Measurements from ENCODE around the gene BEST2.
A peak's percentile ranks its signal among the peaks of the same experiment; 100 is the strongest.

BEST2 gene

GRCh38 chr19:12731337-12731736 lies 20.3 kb upstream of the BEST2 start:
- no peak for DNase-seq

GRCh38 chr19:12733369-12734214 lies 18.0 kb upstream of the BEST2 start:
- no peak for DNase-seq

DNA sequence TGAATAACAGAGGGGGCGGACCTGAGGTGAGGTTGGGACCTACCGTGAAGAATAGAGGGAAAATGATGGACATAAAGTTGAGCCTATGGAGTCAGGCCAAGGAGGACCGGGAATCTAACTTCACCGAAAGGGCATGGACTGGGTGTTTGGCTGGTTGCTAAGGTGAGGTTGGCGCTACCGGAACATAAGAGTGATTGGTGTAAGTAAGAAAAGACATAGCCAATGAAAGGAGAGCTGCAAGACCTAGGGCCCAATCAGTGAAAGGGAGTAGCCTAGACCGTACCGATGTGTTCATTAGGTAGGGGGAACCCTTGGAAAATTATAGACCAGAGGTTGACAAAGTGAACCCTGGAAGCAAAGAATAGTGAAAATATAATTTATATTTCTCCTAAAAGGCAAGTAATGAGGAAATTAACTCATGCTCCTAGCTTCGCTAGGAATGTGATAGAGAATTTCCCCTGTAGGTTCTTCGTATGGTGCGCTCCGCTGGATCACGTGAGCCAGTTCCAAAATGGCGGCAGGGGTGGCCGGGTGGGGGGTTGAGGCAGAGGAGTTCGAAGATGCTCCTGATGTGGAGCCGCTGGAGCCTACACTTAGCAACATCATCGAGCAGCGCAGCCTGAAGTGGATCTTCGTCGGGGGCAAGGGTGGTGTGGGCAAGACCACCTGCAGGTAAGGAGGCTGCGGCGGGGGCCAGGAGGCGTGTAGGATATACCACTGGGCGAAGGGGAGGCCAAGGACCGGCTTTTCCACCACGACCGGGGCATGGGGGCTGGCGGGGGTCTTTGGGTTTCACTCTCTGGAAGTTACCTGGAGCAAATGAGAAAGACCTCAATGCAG lies 14.4 kb upstream of the BEST2 start, which contains the start of gene GET3:
Gene GET3, plus strand, starts transcription at position 503 of the 840 bp plus-strand sequence. Its CDS starts 9 bp downstream, at position 512.
- DNase-seq, result peak; percentile 99

- DNase-seq, result no peak
Observed at GRCh38 chr19:12737835-12738351, 13.7 kb upstream of the BEST2 start.

GRCh38 chr19:12745166-12745897 lies 6.3 kb upstream of the BEST2 start:
- no peak for DNase-seq

DNA sequence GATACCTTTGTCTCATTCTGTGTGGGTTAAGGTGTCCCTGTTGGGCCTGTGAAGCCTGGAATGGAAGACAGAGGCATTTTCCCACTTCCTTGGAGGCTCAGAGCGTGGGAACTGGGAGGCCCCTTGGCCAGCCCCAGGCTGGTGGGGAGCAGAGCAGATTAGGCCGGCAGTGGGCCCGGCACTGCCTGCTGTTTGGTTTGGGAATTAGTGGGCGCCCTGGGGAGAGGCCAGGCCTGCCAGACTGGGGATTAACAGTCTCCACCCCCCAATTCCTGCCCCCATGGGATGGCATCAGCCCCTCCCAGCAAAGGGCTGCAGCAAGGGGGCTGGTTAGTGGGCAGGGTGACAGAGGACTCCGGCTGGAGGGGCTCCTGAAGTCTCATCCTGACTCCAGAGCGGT lies 3.1 kb upstream of the BEST2 start:
- no peak for DNase-seq

GRCh38 chr19:12749938-12750521 lies 1.6 kb upstream of the BEST2 start:
- DNase-seq, result no peak

DNA sequence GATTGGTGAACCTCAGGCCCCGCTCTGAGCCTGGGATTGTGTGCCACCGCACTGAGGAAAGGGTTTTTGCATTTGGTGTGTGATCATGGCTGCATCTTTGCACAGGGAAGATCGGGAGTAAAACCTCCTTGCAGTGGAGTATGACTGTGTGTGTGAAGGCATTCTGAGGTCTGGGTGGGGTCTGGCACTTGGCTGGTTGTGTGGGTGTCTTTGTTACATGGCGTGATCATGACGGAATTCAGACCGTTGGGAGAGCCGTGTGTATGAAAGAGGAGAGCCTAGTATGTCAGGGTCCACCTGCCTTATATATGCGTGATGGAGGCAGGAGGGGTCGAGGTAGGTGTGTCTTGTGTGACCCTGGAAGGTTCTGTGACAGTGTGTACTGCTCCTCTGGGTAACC lies 740 bp upstream of the BEST2 start:
- no peak for DNase-seq

GRCh38 chr19:12752056-12752781 lies 628 bp downstream of the BEST2 start:
- DNase-seq, result no peak

DNA sequence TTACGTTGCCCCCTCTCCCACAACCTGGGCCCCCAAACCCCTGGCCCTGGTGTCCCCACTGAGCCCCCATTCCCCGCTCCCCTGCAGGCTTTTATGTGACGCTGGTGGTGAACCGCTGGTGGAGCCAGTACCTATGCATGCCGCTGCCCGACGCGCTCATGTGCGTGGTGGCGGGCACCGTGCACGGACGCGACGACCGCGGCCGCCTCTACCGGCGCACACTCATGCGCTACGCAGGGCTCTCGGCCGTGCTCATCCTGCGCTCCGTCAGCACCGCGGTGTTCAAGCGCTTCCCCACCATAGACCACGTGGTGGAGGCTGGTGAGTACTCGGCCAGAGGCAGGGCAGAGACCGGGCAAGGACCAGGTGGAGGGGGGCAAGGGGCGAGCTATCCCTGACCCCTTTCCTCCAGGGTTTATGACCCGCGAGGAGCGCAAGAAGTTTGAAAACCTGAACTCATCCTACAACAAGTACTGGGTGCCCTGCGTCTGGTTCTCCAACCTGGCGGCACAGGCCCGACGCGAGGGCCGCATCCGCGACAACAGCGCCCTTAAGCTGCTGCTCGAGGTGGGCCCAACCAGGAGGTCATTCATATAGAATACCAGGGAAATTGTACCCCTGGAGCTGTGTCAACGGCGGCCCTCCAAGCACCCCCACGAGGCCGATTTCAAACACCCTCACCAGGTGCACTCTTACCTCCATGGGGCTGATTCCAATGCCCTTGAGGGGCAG lies 3.0 kb downstream of the BEST2 start:
- no peak for DNase-seq

DNA sequence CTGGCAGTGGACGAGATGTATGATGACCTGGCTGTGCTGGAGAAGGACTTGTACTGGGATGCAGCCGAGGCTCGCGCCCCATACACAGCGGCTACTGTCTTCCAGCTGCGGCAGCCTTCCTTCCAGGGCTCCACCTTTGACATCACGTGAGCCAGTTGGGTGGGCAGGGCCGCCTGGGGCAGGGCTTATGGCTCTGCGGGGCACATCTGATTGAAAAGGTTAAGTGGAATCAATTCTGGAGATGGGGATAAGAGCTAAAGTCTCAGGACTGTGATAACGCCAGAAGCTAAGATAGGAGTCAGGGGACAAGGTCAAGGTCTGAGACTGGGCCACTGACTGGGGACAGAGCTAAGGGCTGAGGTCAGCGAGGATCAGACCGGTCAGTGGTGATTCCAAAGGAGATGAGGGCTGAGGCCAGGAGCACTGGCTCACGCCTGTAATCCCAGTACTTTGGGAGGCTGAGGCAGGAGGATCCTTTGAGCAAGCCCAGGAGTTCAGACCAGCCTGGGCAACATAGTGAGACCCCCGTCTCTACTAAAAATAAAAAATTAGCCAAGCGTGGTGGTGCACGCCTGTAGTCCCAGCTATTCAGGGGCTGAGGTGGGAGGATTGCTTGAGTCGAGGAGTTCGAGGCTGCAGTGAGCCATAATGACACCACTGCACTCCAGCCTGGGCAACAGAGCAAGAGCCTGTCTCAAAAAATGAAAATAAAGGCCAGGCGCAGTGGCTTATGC lies 4.7 kb downstream of the BEST2 start:
- DNase-seq, result no peak

- peak; percentile 53 for DNase-seq
Observed at GRCh38 chr19:12757544-12758274, 6.1 kb downstream of the BEST2 start.

GRCh38 chr19:12759686-12760085 lies 8.1 kb downstream of the BEST2 start:
- no peak for DNase-seq

DNA sequence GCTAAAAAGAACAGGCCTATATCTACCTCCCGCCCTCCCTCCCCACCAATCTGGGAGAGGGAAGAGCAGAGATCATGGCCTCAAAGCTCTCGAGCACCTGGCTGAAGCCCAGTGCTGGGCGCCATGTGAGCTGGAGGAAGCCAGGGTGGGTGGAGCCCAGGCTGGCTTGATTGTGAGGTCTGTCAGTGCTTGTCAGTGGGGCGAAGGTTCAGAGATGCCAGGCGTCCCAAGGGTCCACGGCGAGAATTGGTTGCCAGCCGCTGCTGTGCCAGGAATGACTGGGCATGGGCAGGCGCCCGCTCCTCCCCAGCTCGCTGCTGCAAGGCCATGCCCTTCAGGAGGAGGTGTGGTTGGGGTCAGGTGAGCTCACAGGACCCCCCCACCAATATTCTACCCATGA lies 11.5 kb downstream of the BEST2 start:
- no peak for DNase-seq

DNA sequence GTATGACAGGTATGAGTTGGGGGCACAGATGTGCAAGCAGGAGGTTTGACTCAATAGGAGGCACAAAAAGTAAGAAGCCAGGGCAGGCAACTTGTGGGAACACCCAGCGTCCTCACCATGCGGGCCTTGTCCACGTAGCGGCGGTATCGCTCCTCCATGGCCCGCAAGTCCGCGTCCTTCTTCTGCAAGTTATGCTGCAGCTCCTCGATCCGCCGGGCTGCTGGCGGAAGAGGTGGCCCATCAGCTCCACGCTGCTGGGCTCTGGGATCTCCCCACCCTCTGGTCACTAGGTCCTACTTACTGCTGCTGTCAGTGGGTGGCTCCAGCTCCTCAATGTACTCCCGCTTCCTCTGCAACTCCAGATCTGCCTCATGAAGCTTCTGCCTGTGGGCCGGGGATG lies 13.1 kb downstream of the BEST2 start:
- DNase-seq, result no peak

DNA sequence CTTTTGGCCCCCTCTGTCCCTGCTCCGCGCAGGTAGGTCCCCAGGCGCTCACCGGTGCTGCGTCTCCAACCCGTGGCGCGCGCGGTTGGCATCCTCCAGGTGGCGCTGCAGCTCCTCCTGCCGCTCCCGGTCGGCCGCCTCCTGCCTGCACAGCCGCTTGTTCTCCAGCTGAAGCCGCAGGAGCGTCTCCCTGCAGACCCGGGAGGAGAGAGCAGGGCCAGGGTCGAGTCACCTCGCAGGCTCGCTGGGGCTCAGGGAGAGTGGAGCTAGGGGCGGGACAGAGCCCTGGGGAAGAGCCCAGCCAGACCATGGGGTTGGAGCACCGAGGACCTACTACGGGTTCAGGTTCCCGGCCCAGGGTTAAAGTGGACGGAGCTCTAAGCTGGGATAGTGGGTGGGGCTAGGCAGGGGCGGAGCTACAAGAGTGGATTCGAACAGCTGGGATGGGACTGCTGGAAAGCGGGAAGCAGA lies 14.5 kb downstream of the BEST2 start:
- no peak for DNase-seq

DNA sequence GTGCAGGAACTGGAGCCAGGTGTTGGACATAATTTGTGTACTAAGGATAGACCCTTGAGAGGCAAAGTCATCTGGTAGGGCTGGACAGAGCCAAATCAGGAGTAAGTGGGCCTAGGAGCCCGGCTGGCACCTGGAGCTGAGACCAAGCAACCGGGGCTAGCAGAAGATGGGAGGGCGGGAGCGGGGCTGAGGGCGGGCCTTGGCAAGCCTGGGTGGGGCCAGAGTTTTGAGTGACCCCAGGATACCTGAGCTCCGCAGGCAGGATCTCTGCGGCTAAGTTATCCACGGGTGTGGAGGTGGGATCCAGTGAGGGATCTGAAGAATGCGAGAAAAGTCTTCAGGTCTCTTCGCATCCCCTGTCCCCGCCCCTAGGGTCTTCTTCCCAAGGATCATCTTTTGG lies 15.6 kb downstream of the BEST2 start:
- DNase-seq, result no peak

- no peak for DNase-seq
Observed at GRCh38 chr19:12767666-12768065, 16.1 kb downstream of the BEST2 start.

- peak; percentile 52 for DNase-seq
Observed at GRCh38 chr19:12769689-12770088, 18.1 kb downstream of the BEST2 start.

DNA sequence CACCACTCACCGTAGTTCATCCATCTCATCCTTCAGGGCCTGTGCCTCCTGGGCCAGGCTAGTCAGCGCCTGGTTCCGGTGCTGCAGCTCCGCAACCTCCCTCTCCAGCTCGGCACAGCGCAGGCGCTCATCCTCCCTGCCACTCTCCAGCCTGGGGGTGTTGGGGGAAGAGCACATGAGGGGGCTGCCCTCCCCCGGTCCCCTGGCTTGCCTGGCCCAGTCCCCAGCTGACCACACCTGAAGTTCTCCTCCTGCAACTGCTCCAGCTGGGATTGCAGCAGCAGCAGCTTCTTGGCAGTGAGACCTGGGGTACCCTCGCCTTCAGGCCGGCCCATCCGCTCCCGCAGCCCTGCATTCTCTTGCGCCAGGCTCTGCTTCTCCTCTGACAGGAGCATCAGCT lies 19.3 kb downstream of the BEST2 start:
- DNase-seq, result no peak
